Measurements from ENCODE around the gene REV3L.
"Not testable (repeated sequence)": the region's sequence is repeated elsewhere in the genome, so short reads cannot be mapped to it uniquely, and the experiment has no call there.

Gene REV3L

DNA sequence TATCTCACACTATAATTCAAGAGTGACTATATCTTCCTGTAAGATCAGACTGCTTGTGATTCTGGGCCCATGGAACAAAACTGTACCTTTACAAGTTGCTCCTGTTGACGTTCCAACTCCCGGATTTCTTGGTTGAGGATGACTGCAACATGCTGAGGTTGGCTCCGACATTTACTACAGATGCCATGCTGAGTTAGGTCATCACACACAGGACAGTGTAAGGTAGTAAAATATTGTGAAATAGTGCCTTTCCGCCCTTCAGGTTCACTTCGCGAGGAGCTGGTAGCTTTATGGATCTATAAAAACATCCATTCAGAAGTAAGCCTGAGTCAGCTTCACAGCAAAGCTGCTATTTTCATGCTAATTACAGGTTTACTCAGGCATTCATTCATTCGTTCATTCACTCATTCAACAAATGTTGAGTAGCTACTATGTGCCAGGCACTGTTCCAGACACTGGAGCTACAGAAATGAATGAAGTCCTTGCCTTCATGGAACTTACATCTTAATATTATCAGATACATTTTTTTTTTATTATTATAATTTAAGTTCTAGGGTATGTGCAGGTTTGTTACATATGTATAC, 175.7 kb downstream of the REV3L start:
- no peaks in the 10 kb centered on the region for H3K9me2 ChIP-seq (replicated peaks; ENCODE audit: low read depth, low read length)
- no peaks in the 10 kb centered on the region for H3K79me2 ChIP-seq (ENCODE audit: insufficient read depth, low read length)
- no peak overlapping the region for H3K9ac ChIP-seq (ENCODE audit: low read depth, low read length, poor library complexity, severe bottlenecking)
- no peak overlapping the region for H3K4me2 ChIP-seq (ENCODE audit: low read depth, low read length, poor library complexity, severe bottlenecking)
- no peak overlapping the region for H2AFZ ChIP-seq (ENCODE audit: low read length)
- no peak for TF ChIP-seq EZH2phosphoT487 (IDR thresholded peaks at IDR 0.05; ENCODE audit: borderline replicate concordance)
- TF ChIP-seq, protein P1, sequence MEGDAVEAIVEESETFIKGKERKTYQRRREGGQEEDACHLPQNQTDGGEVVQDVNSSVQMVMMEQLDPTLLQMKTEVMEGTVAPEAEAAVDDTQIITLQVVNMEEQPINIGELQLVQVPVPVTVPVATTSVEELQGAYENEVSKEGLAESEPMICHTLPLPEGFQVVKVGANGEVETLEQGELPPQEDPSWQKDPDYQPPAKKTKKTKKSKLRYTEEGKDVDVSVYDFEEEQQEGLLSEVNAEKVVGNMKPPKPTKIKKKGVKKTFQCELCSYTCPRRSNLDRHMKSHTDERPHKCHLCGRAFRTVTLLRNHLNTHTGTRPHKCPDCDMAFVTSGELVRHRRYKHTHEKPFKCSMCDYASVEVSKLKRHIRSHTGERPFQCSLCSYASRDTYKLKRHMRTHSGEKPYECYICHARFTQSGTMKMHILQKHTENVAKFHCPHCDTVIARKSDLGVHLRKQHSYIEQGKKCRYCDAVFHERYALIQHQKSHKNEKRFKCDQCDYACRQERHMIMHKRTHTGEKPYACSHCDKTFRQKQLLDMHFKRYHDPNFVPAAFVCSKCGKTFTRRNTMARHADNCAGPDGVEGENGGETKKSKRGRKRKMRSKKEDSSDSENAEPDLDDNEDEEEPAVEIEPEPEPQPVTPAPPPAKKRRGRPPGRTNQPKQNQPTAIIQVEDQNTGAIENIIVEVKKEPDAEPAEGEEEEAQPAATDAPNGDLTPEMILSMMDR (conservative IDR thresholded peaks at IDR 0.05; ENCODE audit: low read length): no peak
- H3K36me3 ChIP-seq (ENCODE audit: insufficient read depth, low read length): peaks cover 42% of the 10 kb centered on the region; the same call in 1 of the 2 replicates
- H3F3A ChIP-seq (ENCODE audit: low read depth): no peaks in the 10 kb centered on the region
- no peaks in the 10 kb centered on the region for H3K9me3 ChIP-seq (ENCODE audit: insufficient read depth, low read depth, low read length)
- no peak overlapping the region for H3K4me3 ChIP-seq (ENCODE audit: low read length, poor library complexity, severe bottlenecking)
- H4K20me1 ChIP-seq (ENCODE audit: insufficient read depth, low read length, poor library complexity, severe bottlenecking): no peaks in the 10 kb centered on the region
- no peaks in the 10 kb centered on the region for H3K4me1 ChIP-seq (ENCODE audit: insufficient read depth, low read length, poor library complexity, severe bottlenecking)
- no peaks in the 10 kb centered on the region for H3K27me3 ChIP-seq (ENCODE audit: insufficient read depth, low read length, poor library complexity, severe bottlenecking)

DNA sequence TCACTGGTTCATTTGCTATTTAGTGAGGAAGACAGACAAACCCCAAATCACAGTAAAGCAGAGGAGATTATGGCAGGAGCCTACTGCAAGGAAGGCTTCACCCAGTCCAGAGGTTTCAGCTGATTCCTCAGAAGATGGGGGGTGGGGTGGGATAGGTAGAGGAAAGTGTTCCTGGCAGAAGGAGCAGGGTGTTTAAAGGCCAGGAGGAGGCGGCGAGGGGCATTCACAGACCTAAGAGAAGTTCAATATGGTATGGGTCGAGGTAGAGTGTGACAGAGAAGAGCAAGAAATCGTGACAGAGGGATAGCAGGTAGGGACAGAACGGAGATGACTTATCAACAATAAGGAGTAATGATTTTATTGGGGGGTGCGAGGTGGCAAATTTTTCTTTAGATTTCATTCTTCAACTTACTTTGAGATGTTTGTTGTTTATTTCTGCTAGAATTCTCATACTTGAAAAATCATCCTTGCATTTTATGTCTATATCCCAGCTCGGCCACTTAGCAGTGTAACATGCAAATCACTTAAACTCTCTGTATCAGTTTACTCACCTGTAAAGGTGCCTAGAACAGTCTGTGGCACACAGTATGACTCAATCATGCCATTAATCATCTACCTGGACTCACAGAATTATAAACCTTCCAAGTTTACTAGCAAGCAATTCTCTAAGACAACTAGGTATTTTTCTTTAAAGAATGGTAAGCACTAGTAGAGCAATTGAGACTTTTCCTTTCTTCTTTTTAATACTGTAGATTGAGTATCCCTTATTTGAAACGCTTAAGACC, 176.7 kb downstream of the REV3L start:
- H2AFZ ChIP-seq (ENCODE audit: low read length): no peak overlapping the region
- peaks cover 42% of the 10 kb centered on the region; the same call in 1 of the 2 replicates for H3K36me3 ChIP-seq (ENCODE audit: insufficient read depth, low read length)
- H3K9me3 ChIP-seq (ENCODE audit: insufficient read depth, low read depth, low read length): no peaks in the 10 kb centered on the region
- no peak overlapping the region for H3K4me3 ChIP-seq (ENCODE audit: low read length, poor library complexity, severe bottlenecking)
- H3K9me2 ChIP-seq (replicated peaks; ENCODE audit: low read depth, low read length): no peaks in the 10 kb centered on the region
- no peaks in the 10 kb centered on the region for H3K4me1 ChIP-seq (ENCODE audit: insufficient read depth, low read length, poor library complexity, severe bottlenecking)
- H3K27me3 ChIP-seq (ENCODE audit: insufficient read depth, low read length, poor library complexity, severe bottlenecking): no peaks in the 10 kb centered on the region
- TF ChIP-seq EZH2phosphoT487 (IDR thresholded peaks at IDR 0.05; ENCODE audit: borderline replicate concordance): no peak
- TF ChIP-seq, protein P1 (conservative IDR thresholded peaks at IDR 0.05; ENCODE audit: low read length): no peak
- H3K79me2 ChIP-seq (ENCODE audit: insufficient read depth, low read length): no peaks in the 10 kb centered on the region
- no peak overlapping the region for H3K4me2 ChIP-seq (ENCODE audit: low read depth, low read length, poor library complexity, severe bottlenecking)
- no peaks in the 10 kb centered on the region for H4K20me1 ChIP-seq (ENCODE audit: insufficient read depth, low read length, poor library complexity, severe bottlenecking)
- H3K9ac ChIP-seq (ENCODE audit: low read depth, low read length, poor library complexity, severe bottlenecking): no peak overlapping the region
- no peaks in the 10 kb centered on the region for H3F3A ChIP-seq (ENCODE audit: low read depth)

DNA sequence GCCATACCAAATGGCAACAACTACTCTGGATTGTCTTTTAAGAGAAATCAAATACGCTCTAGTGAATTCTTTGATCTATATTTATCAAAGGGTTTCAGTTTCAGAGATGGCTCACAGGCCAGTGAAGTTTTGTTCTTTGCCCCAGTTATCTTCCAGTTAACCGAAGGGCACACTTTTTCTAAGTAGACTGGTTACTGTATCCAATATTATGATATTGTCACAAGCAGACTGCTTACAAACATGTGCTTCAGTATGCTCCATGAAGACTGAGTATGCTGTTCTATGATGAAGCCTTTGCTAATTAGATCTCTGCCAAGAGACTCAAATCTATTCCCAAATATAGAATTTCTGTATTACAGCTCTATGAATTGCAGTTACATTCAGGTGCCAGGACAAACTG, 181.1 kb downstream of the REV3L start:
- Histone ChIP-seq H3K4me3 (ENCODE audit: low read length, poor library complexity, severe bottlenecking) (no peak overlapping the region), H3F3A (ENCODE audit: low read depth) (no peaks in the 10 kb centered on the region), H3K4me2 (ENCODE audit: low read depth, low read length, poor library complexity, severe bottlenecking) (no peak overlapping the region), H3K9ac (ENCODE audit: low read depth, low read length, poor library complexity, severe bottlenecking) (no peak overlapping the region), H3K36me3 (ENCODE audit: insufficient read depth, low read length) (peaks cover 13% of the 10 kb centered on the region; the same call in 1 of the 2 replicates), H3K4me1 (ENCODE audit: insufficient read depth, low read length, poor library complexity, severe bottlenecking) (no peaks in the 10 kb centered on the region), H3K9me3 (ENCODE audit: insufficient read depth, low read depth, low read length) (0 out of 2 replicates have a peak, but pooled peaks cover 3% of the 10 kb centered on the region), H3K27me3 (ENCODE audit: insufficient read depth, low read length, poor library complexity, severe bottlenecking) (no peaks in the 10 kb centered on the region), H3K9me2 (replicated peaks; ENCODE audit: low read depth, low read length) (no peaks in the 10 kb centered on the region), H2AFZ (ENCODE audit: low read length) (no peak overlapping the region), H4K20me1 (ENCODE audit: insufficient read depth, low read length, poor library complexity, severe bottlenecking) (no peaks in the 10 kb centered on the region), H3K79me2 (ENCODE audit: insufficient read depth, low read length) (no peaks in the 10 kb centered on the region)
- TF ChIP-seq, protein P1 (conservative IDR thresholded peaks at IDR 0.05; ENCODE audit: low read length): no peak
- no peak for TF ChIP-seq EZH2phosphoT487 (IDR thresholded peaks at IDR 0.05; ENCODE audit: borderline replicate concordance)

DNA sequence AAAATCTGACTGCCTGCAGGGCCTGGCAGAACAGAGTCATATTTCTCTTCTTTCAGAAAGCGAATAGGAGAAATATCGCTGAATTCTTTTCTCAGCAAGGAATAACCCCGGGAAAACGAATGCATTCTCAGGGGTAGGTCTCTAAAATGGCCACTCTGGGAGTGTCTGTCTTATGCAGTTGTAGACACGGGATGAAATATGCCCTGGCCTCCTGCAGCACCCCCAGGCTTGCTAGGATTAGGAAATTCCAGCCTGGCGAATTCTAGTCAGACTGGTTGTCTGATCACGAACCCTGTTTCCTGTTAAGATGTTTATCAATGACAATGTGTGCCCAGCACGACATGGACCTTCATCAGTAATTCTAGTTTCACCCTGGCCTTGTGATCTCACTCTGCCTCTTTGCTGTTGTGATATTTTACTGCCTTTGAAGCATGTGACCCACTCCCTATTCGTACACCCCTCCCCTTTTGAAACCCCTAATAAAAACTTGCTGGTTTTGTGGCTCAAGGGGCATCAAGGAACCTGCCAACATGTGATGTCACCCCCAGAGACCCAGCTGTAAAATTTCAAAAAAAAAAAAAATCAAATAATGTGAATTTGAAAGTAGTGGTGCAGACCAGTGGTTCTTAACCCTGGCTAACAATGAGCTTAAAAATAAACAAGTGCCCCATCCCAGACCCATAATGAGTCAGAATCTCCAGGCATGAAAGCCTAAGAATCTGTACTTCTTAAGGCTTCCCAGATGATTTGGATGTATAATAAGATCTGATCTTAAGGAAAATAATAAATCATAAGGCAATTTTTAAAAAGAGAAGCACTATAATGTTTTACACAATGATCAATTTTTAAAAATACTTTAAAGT, 181.8 kb downstream of the REV3L start:
- H3K9me2 ChIP-seq (replicated peaks; ENCODE audit: low read depth, low read length); H3K4me3 ChIP-seq (ENCODE audit: low read length, poor library complexity, severe bottlenecking); H3K36me3 ChIP-seq (ENCODE audit: insufficient read depth, low read length); H3K4me2 ChIP-seq (ENCODE audit: low read depth, low read length, poor library complexity, severe bottlenecking); H3K9me3 ChIP-seq (ENCODE audit: insufficient read depth, low read depth, low read length); H4K20me1 ChIP-seq (ENCODE audit: insufficient read depth, low read length, poor library complexity, severe bottlenecking); H2AFZ ChIP-seq (ENCODE audit: low read length); H3K4me1 ChIP-seq (ENCODE audit: insufficient read depth, low read length, poor library complexity, severe bottlenecking); H3K27me3 ChIP-seq (ENCODE audit: insufficient read depth, low read length, poor library complexity, severe bottlenecking); H3K79me2 ChIP-seq (ENCODE audit: insufficient read depth, low read length); H3K9ac ChIP-seq (ENCODE audit: low read depth, low read length, poor library complexity, severe bottlenecking); H3F3A ChIP-seq (ENCODE audit: low read depth): not testable (repeated sequence)

All from Loucy (cell line).